SK-N-MC (cell line): ENCODE results near the gene BYSL.

Experiments
- DNase-seq: peaks from one replicate; pipeline ENCODE4 v3.0.0-alpha.2; 2011; ENCODE audit warnings: low read depth, low spot score
- H3K27ac ChIP-seq: fragments of 200-600 bp; sonication (generic); 2 replicates; pipeline ENCODE4 v1.5.1; 2016; ENCODE audit warnings: mixed run types
- H3K36me3 ChIP-seq: fragments of 200-600 bp; sonication (generic); 2 replicates; pipeline ENCODE4 v1.6.1; 2017; ENCODE audit warnings: antibody characterized with exemption, low read length, mixed read lengths; ENCODE audit not compliant: insufficient read depth
- H3K4me3 ChIP-seq: fragments of 200-600 bp; sonication (generic); 2 replicates; pipeline ENCODE4 v1.5.1; 2016
- H3K9ac ChIP-seq: fragments of 200-600 bp; sonication (generic); 2 replicates; pipeline ENCODE4 v1.8.0; 2017; ENCODE audit warnings: mixed run types, mixed read lengths; ENCODE audit not compliant: insufficient read length
- H3K9me3 ChIP-seq: fragments of 200-600 bp; sonication (generic); 2 replicates; pipeline ENCODE4 v1.6.1; 2017; ENCODE audit warnings: low read depth, mild to moderate bottlenecking, antibody characterized with exemption, low read length, moderate library complexity, mixed read lengths
- EZH2 ChIP-seq: fragments of 200-600 bp; sonication (generic); IDR thresholded peaks from one replicate; pipeline ENCODE4 v1.6.1; 2017; ENCODE audit warnings: antibody characterized with exemption
- FOXP2 ChIP-seq: optimal IDR thresholded peaks from 2 replicates; pipeline ENCODE3; 2011; ENCODE audit warnings: mild to moderate bottlenecking, moderate library complexity; ENCODE audit not compliant: insufficient read depth; ENCODE audit errors: extremely low read length, control extremely low read depth
- POLR2AphosphoS5 ChIP-seq: IDR thresholded peaks from 2 replicates; pipeline ENCODE4 v1.6.1; 2012; ENCODE audit warnings: mild to moderate bottlenecking, low read depth, low read length, borderline replicate concordance

The BYSL gene

GRCh38 chr6:41901882-41902519 is 19.3 kb upstream of the BYSL start:
- no peak overlapping the region for H3K27ac ChIP-seq
- H3K9ac ChIP-seq: no peak overlapping the region
- peaks cover 24% of the 10 kb centered on the region for H3K36me3 ChIP-seq
- H3K4me3 ChIP-seq: no peak overlapping the region
- no peaks in the 10 kb centered on the region for H3K9me3 ChIP-seq
- TF ChIP-seq FOXP2 (no peak), POLR2AphosphoS5 (no peak), EZH2 (no peak)
- no peak for DNase-seq

DNA sequence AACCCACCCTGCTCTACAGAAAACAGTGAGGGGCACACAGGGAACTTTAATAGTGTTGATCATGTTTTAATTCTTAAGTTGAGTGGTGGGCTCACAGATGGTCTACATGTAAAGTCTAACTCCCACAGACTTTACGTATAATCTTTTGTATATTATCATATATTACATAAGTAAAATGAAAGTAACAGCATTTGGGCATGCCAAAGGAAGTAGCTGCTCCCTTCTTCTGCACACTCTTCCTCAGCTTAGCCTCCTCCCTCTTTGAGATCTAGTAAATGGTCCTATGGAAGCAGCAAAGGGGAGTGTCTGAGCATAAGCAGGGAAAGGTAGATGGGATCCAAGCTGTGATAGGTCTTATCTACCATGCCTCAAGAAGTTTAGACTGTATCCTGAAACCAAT is 11.6 kb upstream of the BYSL start:
- no peak overlapping the region for H3K27ac ChIP-seq
- peaks cover 55% of the 10 kb centered on the region for H3K36me3 ChIP-seq
- TF ChIP-seq FOXP2 (no peak), EZH2 (no peak), POLR2AphosphoS5 (no peak)
- no peaks in the 10 kb centered on the region for H3K9me3 ChIP-seq
- DNase-seq: no peak
- H3K4me3 ChIP-seq: no peak overlapping the region
- no peak overlapping the region for H3K9ac ChIP-seq

GRCh38 chr6:41914343-41914742 is 7.0 kb upstream of the BYSL start:
- peaks cover 32% of the 10 kb centered on the region for H3K36me3 ChIP-seq
- H3K4me3 ChIP-seq: no peak overlapping the region
- no peak overlapping the region for H3K27ac ChIP-seq
- TF ChIP-seq POLR2AphosphoS5: no peak
- no peak for TF ChIP-seq FOXP2
- TF ChIP-seq EZH2: no peak
- no peak for DNase-seq
- no peaks in the 10 kb centered on the region for H3K9me3 ChIP-seq
- H3K9ac ChIP-seq: no peak overlapping the region

GRCh38 chr6:41914869-41915530 is 6.3 kb upstream of the BYSL start:
- H3K9me3 ChIP-seq: no peaks in the 10 kb centered on the region
- no peak for DNase-seq
- H3K36me3 ChIP-seq: peaks cover 31% of the 10 kb centered on the region
- TF ChIP-seq EZH2 (no peak), FOXP2 (no peak), POLR2AphosphoS5 (no peak)
- H3K27ac ChIP-seq: no peak overlapping the region
- no peak overlapping the region for H3K4me3 ChIP-seq
- H3K9ac ChIP-seq: no peak overlapping the region

- Histone ChIP-seq H3K27ac (peak overlapping the region; percentile 64; the same call in 1 of the 2 replicates), H3K9ac (no peak overlapping the region), H3K4me3 (no peak overlapping the region), H3K9me3 (no peaks in the 10 kb centered on the region), H3K36me3 (peaks cover 25% of the 10 kb centered on the region)
- no peak for DNase-seq
- TF ChIP-seq POLR2AphosphoS5: no peak
Measured at GRCh38 chr6:41917528-41917927, 3.8 kb upstream of the BYSL start.

GRCh38 chr6:41921712-41921998 is 356 bp downstream of the BYSL start:
- H3K9ac ChIP-seq: peak overlapping the region; percentile 96
- H3K9me3 ChIP-seq: no peaks in the 10 kb centered on the region
- H3K36me3 ChIP-seq: peaks cover 35% of the 10 kb centered on the region
- no peak for DNase-seq
- TF ChIP-seq EZH2 (no peak), FOXP2 (no peak), POLR2AphosphoS5 (no peak)
- peak overlapping the region; percentile 84 for H3K4me3 ChIP-seq
- H3K27ac ChIP-seq: peak overlapping the region; percentile 96

GRCh38 chr6:41922154-41922553 is 855 bp downstream of the BYSL start:
- DNase-seq: no peak
- H3K9me3 ChIP-seq: no peaks in the 10 kb centered on the region
- no peak overlapping the region for H3K27ac ChIP-seq
- peak overlapping the region; percentile 84 for H3K4me3 ChIP-seq
- H3K36me3 ChIP-seq: peaks cover 39% of the 10 kb centered on the region
- no peak for TF ChIP-seq EZH2
- peak overlapping the region; percentile 96 for H3K9ac ChIP-seq

GRCh38 chr6:41927253-41927652 is 6.0 kb downstream of the BYSL start:
- Histone ChIP-seq H3K9me3 (no peaks in the 10 kb centered on the region), H3K36me3 (peaks cover 90% of the 10 kb centered on the region), H3K9ac (no peak overlapping the region), H3K4me3 (no peak overlapping the region), H3K27ac (no peak overlapping the region)
- TF ChIP-seq EZH2 (no peak), FOXP2 (no peak), POLR2AphosphoS5 (no peak)
- no peak for DNase-seq

DNA sequence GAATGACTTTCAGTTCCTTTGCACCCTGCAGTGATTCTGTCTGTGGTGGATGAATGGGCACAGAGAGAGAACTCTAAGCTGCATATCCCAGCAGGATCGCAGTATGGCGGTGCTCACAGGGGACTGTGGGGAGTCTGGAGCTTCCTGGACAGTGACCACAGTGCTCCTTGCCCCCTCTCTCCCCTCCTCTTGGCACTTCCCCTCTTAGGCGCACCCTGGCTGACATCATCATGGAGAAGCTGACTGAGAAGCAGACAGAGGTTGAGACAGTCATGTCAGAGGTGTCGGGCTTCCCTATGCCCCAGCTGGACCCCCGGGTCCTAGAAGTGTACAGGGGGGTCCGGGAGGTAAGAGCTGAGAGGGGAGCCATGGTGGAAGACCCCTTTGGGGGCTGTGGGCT is 8.6 kb downstream of the BYSL start:
- H3K9me3 ChIP-seq: no peaks in the 10 kb centered on the region
- no peak for DNase-seq
- H3K27ac ChIP-seq: no peak overlapping the region
- H3K4me3 ChIP-seq: no peak overlapping the region
- H3K36me3 ChIP-seq: peaks cover 93% of the 10 kb centered on the region
- H3K9ac ChIP-seq: no peak overlapping the region
- TF ChIP-seq FOXP2 (no peak), POLR2AphosphoS5 (no peak), EZH2 (no peak)
